Mammary epithelial cell (primary cell): ENCODE measurements around the gene GGT1.
"Not testable (repeated sequence)": the region's sequence is repeated elsewhere in the genome, so short reads cannot be mapped to it uniquely, and the experiment has no call there.

Source experiments
- EZH2 ChIP-seq: IDR thresholded peaks from 2 replicates; pipeline ENCODE4 v1.6.1; 2012; ENCODE audit warnings: low read length, inconsistent platforms, borderline replicate concordance
- TF ChIP-seq, protein P1 (sequence below), 2 donors: IDR thresholded peaks in 1 of 2; conservative IDR thresholded peaks in 1 of 2; 2 replicates each; pipeline ENCODE4 v1.5.1; 2011 to 2012; ENCODE audit warnings: inconsistent platforms in 2 of 2, low read length in 2 of 2, mild to moderate bottlenecking in 2 of 2, control low read depth in 1 of 2, low read depth in 1 of 2; ENCODE audit not compliant: insufficient read depth in 1 of 2; ENCODE audit errors: extremely low read depth in 1 of 2

DNA sequence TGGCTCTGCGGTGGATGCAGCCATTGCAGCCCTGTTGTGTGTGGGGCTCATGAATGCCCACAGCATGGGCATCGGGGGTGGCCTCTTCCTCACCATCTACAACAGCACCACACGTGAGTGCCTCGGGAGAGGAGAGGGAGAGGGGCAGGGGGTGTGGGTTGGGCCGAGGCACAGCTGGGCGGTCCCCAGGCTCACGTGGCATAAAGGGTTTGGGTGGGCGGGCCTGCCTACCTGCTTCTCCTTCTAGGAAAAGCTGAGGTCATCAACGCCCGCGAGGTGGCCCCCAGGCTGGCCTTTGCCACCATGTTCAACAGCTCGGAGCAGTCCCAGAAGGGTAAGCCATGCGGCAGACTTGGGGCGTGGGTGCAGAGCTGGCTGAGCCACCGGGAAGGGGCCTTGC is 11.8 kb downstream of the GGT1 start:
- TF ChIP-seq, protein P1, sequence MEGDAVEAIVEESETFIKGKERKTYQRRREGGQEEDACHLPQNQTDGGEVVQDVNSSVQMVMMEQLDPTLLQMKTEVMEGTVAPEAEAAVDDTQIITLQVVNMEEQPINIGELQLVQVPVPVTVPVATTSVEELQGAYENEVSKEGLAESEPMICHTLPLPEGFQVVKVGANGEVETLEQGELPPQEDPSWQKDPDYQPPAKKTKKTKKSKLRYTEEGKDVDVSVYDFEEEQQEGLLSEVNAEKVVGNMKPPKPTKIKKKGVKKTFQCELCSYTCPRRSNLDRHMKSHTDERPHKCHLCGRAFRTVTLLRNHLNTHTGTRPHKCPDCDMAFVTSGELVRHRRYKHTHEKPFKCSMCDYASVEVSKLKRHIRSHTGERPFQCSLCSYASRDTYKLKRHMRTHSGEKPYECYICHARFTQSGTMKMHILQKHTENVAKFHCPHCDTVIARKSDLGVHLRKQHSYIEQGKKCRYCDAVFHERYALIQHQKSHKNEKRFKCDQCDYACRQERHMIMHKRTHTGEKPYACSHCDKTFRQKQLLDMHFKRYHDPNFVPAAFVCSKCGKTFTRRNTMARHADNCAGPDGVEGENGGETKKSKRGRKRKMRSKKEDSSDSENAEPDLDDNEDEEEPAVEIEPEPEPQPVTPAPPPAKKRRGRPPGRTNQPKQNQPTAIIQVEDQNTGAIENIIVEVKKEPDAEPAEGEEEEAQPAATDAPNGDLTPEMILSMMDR (conservative IDR thresholded peaks at IDR 0.05 in 1 of 2, IDR thresholded peaks at IDR 0.05 in 1 of 2; ENCODE audit: extremely low read depth in 1 of 2, insufficient read depth in 1 of 2, low read depth in 1 of 2, low read length in 2 of 2), result not testable (repeated sequence)
- TF ChIP-seq EZH2, result not testable (repeated sequence)
